Measurements from ENCODE around the gene ME1.
"Not testable (repeated sequence)": the region's sequence is repeated elsewhere in the genome, so short reads cannot be mapped to it uniquely, and the experiment has no call there.

The ME1 gene

DNA sequence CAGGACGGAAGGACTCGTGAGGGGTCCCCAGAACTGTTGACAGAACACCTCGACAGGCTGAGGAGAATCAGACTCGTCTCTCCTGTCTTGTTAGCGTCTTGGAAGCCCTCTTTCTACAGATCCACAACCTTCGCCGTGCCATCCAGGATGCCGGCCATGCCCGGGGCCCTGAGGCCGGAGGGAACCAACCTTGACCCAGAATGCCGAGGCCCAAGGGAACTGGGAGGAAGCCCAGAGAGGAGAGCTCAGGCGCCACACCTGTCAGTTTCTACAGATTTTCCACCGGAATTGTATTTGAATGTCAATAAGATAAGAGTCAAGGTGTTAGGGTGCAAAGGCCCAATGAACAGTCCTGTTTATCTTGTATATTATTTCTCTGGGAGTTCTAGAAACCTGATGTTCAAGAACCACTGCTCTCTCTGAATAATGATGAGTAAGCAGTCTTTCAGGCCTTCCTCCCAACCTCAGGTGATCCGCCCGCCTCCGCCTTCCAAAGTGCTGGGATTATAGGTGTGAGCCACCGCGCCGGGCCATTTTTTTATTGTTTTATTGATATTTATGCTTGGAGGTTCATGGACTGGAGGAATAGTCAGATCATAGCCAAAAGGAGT is 799 bp upstream of the ME1 start:
- DNase-seq = no peak

DNA sequence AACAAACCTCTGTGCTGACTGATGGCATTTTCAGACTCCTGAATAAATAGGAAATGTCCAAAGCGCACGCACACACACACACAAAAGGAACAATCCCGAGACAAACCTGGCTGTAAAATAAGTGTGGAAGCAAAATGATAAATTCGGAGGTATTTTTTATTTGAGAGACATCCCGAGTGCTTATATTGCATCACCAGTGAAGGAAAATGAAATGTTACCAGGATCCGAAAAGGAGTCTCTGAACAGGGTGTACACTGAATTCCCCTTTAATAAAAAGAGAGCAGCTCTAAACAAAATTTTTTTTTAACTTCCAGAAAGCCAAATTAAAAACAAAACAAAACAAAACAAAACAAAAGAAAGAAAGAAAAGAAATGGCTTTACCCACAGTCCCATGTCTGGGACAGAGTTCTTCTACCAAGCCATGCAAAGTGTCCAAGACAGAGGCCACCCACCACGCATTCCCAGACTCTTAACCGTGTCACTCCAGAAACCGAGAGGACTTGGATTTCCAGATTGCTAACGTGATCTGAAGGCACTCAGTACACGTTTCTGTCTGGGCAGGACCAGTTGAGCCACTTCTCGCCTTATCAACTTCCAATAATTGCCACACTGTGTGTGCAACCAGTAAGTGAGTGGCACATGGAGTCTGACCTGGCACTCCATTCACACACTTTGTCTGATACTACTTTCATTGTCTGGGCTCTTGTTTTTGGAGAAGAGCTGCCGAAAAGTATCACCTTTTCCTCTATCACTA is 817 bp downstream of the ME1 start:
- no peak for DNase-seq

DNA sequence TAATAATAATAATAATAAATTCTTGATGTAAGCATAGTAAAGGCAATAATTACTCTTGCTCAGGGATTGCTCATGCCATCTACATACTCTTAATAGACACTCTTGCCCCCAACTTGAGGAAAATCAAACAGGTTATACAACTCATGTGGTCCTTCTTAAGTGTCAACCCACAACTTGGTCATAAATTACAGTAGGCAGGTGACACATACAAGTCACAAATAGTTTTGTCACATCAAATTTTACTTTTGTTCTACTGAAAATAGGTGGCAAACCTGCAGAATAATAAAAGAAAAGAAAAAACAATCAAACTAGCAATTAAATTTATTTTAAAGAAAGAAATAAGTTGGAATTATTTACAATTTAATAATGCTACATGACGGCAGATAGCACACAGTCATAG is 1.6 kb downstream of the ME1 start:
- DNase-seq = no peak

DNA sequence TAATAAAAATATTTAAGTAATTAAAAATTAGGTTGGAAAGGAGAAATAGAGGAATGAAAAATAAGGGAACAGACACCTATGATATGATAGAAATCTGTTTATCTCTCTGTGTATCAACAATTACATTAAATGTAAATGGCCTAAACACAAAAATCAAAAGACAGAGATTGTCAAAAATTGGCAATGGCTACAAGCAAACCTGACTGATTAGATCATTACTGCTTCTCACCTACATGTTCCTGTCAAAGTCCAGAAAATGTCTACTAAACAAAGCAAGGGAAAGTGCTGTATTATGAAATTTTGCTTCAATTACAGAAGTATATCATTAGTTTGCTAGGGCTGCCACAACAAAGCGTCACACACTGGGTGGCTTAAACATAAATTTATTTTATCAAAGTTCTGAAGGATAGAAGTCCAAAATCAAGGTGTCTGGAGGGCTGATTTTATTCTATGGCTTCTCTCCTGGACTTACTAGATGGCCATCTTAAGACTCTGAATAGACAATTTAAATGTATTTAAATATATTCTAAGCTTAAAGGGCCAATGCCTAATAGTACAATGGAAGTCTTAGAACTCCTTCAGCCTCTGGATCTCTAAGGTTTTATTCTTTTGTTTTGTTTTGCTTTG is 6.3 kb downstream of the ME1 start:
- no peak for DNase-seq

DNA sequence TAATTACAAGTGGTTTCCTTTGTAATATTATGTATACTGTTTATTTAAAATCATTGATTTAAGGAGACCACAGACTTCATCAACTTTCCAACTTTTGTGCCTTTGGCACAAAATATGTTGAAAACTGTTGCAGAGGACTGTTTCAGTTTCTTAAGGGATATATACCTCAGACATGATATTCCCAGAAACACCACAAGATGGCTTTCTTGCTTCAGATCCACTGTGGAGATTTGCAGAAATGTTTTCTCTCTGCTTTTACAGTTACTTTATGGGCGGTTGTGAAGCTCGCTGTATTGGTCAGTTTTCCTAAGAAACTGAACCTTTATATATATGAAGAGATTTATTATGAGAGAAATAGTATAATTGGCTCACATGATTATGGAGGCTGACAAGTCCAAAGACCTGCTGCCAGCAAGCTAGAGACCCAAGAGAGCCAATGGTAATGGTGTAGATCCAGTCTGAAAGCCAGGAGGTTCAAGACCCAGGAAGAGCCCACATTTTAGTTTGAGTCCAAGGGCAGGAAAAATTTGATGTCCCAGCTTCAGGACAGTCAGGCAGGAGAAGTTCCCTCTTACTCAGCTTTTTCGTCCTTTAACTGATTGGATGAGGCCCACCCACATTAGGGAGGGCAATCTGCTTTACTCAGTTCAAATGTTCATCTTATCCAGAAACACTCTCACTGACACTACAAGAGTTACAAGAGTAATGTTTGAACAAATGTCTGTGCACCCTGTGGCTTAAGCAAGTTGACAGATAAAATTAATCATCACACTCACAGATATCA is 12.8 kb downstream of the ME1 start:
- DNase-seq = peak; percentile 7

DNA sequence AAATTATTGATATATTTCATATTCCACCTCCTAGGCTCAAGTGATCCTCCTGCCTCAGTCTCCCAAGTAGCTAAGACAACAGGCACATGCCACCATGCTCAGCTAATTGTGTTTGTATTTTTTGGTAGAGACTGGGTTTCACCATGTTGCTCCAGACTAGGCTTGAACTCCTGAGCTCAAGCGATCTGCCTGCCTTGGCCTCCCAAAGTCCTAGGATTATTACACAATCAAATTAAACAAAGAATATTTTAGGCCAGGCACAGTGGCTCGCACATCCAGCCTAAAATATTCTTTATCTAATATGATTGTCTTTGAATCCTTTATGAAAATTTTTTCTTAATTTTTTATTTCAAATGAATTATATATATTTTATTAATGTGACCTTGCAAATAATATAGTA is 17.8 kb downstream of the ME1 start:
- DNase-seq = no peak

DNA sequence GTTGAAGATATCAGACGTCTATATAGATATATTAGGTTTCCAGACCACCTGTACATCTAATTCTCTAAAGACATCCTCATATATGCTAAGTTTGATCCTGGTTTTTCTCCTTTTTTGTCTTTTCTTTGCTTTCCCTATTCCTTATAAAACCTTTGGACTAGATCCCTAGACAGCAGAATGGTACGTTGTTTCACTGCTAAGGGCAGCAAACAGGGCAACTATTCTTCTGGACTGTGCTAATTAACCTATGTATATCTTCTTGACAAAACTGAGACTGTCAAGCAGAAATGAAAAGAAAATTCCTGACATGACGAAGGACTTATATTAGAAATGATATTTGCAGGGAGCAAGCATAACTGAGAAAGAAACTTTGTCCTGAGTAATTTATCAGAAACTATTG is 19.1 kb downstream of the ME1 start:
- DNase-seq = no peak

DNA sequence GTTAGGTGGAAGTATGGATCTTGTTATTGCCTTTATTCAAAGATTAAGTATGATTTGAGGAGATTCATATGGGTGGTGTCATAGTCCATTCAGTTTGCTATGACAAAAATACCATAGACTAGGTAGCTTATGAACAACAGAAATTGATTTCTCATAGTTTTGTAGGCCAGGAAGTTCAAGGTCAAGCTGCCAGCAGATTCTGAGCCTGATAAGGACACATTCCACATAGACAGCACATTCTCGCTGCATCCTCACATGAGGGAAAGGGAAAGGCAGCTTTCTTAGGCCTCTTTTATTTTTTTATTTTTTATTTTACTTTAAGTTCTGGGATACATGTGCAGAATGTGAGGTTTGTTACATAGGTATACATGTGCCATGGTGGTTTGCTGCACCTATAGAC is 27.7 kb downstream of the ME1 start:
- DNase-seq = no peak

DNA sequence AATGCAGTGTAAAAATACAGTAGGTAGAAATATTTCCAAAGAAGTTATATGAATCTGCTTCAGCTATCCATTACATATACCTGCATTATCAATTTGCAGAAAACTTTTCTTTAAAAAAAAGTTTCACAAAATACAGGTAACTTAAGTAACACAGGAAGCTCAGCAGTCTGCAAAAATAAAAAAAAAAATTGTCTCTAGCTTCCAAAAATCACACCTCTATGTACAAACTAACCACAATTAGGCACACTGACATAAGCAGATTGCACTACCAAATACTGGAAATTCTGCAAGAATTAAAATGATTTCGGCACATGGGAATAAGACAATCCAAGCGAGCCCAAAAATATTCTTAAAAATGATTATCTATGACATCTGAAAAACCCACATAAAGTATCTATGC is 41.2 kb downstream of the ME1 start:
- DNase-seq = no peak

DNA sequence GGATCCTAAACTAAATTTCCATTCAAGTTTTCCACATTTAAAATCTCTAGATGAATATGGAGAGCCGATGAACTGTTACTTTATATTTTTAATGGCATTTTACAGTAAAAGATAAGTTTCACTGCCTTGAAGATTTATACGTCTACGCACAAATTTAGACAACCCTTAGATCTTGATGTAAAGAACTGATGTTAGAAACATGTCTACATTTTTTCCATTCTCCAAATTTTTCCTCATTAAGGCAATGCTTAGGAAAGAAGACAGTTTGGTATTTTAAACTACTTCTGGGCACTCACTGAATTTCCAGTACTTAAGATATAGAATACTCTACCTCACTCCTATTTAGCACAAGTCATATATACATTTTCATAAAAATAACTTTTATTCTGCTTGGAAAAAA is 45.4 kb downstream of the ME1 start:
- no peak for DNase-seq

DNA sequence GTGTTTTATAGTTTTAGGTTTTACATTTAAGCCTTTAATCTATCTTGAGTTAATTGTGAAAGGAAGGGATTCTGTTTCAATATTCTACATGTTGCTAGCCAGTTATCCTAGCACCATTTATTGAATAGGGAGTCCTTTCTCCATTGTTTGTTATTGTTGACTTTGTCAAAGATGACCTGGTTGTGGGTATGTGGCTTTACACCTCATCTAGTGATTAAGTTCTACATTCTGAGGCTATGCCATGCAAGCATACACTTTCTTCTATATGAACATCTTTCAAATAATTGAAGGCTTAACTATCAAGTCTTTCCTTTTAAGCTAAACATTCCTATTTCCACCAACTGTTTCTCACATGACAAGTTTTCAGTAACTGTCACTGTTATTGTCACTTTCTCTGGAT is 46.1 kb downstream of the ME1 start:
- DNase-seq = no peak

DNA sequence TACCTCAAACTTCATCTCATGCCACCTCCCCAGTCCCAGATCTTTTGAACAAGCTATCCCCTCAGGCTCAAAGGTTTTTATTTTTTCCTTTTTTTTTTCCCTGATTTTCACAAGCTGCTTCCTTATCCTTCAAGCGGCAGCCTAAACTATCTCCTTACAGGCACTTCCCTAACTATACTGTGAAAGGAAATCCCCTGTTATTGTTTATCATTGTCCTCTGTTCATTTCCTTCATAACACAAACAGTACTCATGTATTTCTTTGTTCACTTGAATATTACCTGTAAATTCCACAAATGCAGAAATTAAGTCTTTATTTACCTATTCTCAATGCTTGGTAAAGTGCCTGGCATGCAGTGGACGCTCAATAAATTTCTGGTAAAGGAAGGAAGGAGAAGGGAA is 48.9 kb downstream of the ME1 start:
- no peak for DNase-seq

DNA sequence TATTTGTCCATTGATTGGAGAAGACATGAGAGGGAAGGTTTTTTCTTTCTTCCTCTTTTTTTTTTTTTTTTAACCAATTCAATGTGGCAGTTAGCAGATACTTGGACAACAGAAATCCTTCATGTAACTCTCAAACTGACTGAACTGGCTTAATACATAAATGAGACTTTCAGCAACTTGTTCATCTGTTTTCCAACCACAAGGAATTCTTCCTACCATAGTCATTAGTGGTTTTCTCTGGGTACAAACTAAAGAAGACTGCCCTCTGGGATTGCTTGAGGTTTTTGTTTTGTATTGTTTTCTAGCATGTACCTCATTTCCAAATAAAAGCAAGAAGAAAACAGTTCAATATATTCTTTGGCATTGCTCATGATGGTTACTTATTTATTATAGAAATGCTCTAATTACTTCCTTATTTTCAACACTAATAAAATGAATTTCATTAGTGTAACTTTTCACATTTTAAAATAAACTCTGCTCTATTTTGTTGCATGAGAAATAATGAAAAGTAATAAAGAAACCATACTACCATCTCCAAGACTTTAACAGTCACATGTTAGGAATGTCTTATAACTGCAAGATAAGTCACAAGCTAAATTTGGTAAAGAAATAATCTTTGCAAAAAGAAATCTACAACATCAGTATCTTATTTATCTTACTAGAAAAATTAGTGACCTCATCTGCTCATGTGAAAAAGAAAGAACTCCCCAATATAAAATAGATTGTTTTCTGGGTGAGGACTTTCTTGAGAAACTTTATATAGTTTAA is 52.0 kb downstream of the ME1 start:
- no peak for DNase-seq

DNA sequence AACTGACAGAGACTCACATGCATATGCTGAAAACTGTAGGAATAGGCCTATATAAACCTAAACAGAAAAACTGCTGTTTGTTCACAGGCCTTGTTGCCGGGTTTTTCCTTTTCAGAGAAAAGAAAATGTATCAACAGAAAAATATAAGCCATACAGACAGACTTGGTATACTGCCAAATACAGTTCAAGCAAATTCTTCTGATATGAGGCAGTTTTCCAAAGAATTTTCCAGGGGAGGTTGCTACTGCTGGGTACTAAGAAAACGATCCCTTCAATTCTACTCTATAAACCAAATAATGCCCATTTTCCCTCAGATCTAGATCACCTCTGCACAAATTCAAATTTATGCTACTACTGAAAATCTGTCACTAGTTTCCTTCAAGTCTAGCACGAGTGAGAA is 59.4 kb downstream of the ME1 start:
- no peak for DNase-seq

DNA sequence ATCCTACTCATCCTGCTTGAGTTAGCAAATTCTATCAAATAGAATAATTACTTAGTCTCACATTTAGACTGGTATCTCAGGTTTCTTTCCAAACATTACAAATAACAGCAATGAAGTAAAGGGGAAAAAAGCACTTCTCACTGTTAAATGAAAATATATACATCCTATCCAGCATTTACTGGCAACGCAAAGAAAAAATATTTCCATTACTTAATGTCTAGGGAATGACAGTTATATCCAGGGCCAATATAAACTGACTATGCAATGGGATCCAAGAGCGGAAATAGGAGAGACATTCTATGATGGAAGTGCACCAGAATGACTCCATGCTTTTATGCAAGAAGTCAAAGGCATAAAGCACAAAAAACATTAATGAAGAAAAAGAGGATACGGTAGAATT is 60.3 kb downstream of the ME1 start:
- no peak for DNase-seq

DNA sequence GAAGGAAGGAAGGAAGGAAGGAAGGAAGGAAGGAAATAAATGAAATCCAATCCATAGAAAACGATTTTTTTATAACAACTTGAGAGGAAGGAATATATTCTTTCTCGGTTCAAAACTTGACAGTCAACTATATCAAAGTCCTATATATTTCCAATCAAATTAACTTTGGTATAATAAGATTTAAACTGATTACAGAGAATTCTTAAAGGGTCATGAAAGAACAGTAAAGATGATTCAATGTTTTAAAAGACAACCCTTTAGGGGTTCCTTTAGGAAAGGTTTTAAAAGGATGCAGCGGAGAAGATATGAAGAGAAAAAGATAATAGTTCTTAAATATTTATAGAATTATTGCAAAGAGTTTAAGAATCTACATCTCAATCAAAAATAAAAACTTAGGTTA is 61.2 kb downstream of the ME1 start:
- DNase-seq = no peak

DNA sequence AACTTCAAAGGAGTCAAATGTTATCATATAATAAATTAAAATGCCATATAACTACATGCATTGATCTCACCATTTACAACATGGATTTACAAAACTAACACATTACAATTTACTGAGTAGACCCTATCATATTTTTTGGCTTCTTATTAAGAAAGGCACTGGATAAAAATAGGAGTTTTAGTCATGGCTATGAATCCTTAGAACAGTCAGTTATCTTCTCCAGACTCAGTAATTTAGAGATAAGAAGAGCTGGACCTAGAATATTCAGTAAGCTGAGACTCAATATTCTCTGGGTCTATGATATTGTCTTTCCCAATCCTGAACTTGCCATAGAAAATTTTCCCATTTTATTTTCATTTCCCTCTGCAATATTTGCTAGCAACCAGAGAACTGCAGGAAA is 62.3 kb downstream of the ME1 start:
- no peak for DNase-seq

DNA sequence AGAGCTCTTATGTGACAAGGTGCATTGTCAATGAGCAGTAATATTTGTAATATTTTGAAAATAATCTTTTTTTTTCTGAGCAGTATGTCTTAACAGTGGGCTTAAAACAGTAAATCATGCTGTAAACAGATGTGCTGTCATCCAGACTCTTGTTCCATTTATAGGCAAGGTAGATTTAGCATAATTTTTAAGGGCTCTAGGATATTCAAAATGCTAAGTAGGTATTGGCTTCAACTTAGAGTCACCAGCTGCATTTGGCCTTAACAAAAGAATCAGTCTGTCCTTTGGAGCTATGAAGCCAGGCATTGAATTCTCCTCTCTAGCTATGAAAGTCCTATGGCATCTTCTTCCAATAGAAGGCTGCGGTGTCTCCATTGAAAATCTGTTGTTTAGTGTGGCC is 63.7 kb downstream of the ME1 start:
- no peak for DNase-seq

DNA sequence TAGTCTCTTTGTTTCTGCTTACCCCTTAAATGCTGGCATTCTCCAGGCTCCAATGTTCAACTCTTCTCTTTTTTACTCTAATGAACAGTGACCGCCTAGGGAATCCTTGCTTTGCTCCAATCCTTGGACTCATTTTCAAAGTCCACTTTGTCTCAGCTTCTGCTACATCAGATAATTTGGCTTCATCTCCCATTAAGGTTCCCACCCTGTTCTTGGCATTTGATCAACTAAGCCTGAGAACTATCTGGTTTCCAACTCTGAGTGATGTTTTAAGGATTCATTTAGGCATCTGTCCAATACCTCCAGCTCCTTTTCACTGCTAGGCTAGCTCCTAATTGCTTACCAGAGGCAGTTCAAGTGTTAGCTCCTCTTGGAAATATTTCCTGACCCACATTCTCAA is 64.9 kb downstream of the ME1 start:
- DNase-seq = no peak

DNA sequence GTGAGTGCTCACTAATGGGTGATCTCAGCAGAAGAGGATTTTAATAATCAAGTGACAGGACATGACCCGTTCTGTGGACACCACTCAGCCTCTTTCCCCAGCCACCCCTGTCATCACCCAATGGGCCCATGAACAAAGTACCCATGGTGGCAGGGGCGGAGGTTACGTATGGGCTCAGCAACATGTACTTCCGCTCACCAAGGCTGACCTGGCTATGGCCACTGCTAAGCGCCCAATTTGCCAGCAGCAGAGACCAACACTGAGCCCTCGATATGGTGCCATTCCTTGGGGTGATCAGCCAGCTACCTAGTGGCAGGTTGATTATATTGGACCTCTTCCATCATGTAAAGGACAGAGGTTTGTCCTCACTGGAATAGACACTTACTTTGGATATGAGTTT is 68.5 kb downstream of the ME1 start:
- not testable (repeated sequence) for DNase-seq

DNA sequence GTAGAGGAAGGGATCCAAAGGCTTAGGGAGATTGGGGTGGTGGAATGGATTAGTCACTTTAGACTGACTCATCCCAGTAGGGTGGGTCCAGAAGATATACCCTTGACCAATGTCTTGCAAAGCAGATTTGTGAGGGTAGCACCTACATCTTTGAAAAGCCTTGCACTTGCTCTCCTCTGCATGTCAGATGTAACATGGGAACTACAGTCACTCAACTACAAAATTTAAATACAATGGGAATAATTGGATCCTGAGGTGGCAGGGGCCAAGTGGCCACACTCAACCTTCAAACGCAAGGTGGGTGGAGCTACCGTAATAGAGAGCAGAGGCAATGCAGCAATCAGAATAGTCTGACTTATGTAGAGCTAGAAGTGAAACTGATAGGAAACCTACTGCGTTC is 71.2 kb downstream of the ME1 start:
- no peak for DNase-seq

DNA sequence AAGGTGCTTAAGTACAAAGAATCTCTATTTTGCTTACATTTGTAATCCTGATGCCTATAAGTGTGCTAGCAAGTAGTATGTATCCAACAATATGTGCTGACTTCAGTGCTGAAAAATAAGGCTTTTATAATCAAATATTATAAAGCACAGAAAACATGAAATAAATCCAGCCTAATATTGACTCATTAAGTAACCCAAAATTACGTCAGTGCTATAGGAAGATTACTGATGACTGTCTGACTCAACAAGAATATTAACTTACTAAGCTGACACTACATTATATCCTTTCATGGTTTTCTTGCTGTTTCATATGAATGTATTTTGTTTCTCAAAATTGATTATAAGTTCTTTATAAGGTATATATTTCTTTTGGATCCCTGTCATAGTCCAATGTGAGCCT is 76.1 kb downstream of the ME1 start:
- DNase-seq = no peak

DNA sequence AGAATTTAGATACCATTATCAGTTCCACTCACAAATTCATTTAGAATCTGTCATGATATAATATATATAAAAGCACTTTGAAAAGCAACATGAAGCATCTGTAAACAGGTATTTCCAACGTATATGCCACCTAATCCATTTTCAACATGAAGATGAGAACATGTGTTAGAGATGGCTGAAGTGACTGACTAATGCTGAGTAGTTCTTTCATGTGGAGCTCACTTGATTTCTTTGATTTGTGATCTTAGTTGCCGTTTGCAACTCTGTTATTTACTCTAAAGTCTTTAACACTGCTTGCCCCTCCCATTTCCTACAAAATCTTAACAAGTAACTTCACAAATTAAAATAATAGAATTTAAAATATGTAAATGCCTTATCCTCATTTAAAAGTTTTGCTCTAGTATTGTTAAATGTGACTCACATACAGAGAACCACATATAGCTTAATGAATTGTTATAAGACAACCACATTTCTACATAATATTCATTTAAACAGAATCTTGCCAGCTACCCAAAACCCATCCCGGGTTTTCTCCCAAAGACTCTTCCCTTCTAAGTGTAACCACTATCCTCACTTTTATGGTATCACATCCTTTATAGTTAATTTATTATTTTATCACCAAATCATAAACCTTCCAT is 78.3 kb downstream of the ME1 start:
- DNase-seq = no peak

Measured in NCI-H1436 (cell line).